Stimulated activated CD8-positive, alpha-beta memory T cell treated with anti-CD3 and anti-CD28 coated beads, Interleukin-2, amount 100 ng/mL, for 48 hours (primary cell): ENCODE data around the gene KIAA1755.
A peak's percentile ranks its signal among the peaks of the same experiment; 100 is the strongest.

Experiments used
- DNase-seq, 2 donors: peaks; one replicate each; pipeline ENCODE4 v3.0.0-alpha.2; 2020; ENCODE audit warnings: low read depth in 2 of 2

The KIAA1755 gene, protein sequence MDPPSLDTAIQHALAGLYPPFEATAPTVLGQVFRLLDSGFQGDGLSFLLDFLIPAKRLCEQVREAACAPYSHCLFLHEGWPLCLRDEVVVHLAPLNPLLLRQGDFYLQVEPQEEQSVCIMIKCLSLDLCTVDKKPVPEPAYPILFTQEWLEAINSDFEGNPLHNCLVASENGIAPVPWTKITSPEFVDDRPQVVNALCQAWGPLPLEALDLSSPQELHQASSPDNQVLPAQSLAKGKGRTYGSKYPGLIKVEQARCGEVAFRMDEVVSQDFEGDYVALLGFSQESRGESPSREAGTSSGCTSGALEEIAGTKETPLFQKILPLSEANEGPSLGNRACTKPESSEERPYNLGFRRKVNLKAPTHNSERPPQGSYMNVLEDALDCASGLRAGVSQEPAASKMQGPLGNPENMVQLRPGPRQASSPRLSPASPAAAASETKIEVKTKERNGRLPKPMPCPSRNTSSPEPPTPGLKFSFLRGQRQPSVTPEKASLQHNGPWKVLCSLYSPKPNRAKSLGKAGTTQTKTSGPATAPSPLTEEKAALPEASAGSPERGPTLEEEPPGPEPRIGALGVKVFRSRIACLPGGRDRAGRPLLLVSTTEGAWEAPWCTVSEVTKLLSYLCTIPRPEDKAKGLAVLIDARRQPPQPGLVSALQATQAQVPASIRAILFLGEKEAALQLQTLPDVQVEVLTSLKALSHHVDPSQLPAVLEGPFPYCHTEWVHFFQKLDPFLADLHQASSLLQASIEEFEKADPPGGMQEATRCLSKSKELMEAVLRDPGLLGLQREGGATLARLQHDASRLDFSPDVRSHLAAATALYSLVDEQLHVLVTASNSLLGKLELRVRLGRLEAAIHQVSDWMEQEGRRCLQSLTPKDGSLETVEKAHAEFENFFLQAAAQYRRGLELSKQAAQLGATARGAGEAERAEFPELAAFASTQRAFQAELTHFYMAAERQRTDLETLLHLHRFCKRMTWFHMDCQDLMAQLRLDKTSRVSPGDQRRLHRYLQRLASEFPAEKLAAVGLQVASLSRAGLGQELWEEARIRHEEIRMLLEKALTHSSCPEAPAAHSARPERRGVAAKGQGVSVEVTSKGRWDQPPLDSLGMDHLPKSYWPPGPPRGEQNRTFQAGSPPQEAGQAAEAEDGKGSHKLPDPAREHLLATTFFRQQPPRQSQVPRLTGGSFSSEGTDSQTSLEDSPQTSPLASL

DNA sequence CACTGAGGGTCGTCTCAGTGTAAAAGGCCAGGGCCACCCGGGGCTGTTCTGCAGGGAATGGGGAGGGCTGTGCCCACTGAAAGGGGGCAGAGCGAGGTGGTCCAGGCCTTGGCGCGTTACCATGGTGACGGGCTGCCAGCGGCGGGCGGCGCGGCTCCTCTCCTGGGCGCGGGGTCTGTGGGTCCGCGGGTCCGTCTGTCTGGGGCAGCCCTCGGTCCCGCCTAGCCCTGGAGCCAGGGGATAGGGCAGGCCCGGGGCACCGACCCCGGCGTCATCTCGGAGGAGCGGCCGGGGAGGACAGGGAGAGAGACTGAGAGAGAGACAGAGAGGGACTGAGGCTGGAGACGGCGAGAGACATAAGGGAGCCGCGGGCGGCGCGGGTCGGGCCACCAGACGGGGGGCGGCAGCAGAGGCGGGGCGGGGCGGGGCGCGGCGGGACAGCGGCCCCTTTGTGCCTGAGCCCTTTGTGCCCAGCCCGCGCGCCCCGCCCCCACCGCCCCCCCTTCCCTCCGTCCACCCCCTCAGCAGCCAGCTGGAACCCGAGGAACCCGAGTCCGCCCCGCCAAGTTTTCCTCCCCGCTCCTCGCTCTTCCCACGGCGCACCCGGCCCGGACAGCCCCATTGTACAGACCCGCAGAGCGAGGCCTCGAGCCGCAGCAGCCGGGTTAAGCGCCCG lies at the start of gene KIAA1755:
KIAA1755 (minus strand) TSS at position 358 of the 676 bp plus-strand sequence; CDS start at position 123, 235 bp downstream.
- no peak for DNase-seq

DNA sequence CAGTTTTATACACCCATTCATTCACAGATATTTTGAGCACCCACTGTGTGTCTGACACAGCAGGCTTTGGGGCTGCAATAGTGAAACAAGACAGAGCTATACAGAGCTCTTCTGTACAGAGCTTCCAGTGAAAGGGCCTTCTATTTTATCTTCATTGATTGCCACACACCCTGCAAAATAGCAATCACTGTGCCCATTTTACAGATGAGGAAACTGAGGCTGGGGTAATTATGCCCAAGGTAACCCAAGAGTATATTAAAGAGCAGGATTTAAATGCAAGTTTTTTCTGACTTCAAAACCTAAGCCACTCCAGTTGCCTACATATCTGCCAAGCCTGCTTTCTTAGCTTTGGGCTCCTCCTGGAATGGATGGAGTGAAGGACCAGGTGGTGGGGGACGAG lies 47.9 kb upstream of the KIAA1755 start:
- no peak for DNase-seq

DNA sequence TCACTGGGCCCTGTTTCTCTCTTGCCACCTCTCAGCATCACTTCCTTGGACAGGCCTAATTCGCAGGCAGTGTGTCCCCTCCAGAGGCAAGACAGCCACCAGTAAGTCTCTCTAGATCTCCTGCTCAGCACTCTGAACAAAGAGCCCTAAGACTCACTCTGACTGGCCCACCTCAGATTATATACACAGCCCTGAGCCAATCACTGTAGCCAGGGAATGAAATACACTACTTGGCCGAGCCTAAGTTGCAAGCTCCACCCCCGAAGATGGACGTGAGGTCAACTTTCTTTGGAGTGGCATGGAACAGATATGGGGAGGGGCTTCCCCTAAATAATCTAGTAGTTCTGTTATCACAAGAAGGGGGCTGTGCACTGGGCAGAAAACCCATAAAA lies 47.5 kb upstream of the KIAA1755 start:
- DNase-seq: no peak

DNA sequence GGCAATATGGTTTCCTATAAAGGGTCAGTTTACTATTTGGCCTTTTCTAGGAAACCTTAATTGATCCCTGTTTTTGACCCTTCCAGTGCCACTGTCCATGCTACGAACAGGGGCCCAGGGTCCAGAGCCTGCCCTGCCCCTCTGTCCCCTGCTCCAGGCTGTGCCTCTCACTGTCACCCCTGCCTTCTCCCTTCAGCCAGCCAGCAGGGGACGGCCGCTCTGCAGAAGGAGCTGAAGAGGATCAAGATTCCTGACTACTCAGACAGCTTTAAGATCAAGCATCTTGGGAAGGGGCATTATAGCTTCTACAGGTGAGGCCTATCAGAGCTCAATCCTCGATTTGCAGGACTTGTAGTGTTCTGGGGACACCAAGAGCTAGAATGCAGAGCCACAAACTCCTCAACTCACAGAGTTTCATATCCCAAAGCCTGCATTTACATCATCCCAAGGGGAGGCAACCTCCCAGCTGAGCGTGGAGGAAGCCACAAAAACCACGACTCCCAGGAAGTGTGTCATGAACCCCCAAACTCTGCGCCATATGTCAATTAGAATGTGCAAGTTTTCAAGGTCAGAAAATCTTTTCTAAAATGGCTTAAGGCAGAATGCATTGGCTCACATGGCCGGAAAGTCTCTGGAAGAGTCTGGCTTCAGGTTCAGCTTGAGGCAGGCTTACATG lies 47.0 kb upstream of the KIAA1755 start:
- DNase-seq: no peak

DNA sequence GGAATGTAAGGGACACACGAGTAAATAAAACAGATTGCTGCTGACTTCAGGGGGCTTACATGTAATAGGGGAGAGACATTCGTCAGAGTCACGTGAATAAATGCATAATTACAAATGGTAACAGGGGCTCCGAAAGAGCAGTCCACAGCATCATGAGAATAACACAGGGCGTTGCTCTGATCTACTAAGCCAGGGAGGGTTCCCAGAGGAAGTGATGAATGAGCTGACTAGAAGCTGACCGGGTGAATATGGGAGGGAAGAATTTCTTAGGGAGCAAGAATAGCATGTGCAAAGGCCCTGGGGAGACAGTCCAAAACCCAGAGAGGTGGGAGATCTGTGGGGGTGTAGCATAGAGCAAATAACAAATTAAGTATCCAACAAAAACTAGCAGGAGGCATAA lies 45.8 kb upstream of the KIAA1755 start:
- no peak for DNase-seq

DNA sequence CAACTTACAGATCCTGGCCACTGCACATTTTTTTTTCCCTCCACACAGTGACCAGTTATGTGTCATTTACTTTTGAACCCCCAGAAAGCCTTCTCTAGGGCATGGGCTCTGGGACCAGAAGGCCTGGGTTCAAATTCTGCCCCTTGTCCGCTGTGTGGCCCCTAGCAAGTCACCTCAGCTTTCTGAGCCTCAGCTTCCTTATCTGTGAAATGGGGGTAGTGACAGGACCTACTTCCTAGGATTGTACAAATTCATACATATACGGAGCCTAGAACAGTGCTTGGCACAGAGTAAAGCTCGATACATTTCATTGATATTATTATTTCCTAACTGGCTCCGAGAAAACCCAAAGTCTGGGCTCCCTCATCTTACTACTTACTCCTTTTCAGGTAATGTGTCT lies 45.0 kb upstream of the KIAA1755 start:
- DNase-seq: no peak

DNA sequence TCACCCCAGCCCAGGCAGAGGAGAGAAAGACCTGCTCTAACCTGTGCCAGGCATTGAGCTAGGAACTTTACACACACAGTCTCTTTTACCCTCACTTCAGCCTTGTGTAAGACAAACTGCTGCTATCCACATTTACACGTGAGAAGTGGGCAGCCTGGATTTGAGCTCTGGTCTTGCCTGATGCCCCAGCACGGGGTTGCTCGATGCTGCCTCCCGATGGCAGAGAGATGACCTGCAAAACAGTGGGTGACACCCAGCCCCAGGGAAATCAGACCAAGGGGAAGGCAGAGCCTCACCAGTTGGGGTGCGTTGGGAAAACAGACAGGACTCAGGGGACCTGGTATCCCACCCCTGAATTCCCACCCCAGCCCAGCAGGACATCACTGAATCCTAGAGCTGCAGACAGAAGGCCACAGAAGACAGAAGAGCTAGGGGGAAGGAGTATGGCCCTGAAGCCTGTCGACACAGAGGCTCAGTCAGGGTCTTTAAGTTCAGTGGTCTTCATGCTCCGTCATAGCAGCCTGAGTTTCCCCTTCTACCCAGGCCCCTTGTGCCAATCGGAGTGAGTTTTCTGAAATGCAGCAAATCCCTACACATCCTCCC lies 44.4 kb upstream of the KIAA1755 start:
- DNase-seq: peak in 1 of 2 donors; percentile 11

DNA sequence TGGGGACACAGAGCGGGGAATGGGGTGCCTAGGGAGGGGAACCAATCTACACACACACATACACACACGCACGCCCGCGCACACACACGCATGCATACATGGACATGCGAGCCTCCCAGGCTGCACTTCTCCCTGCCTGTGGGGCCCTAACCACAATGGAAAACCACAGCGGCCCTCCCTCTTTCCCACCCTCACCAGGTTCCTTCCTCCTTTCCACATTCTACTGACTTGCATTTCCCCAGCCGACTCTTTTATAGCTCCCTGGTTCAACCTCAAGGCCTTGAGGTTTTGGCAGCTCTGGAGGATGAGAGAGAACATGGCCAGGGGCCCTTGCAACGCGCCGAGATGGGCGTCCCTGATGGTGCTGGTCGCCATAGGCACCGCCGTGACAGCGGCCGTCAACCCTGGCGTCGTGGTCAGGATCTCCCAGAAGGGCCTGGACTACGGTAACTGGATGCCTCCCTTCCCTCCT lies 43.4 kb upstream of the KIAA1755 start, which contains the start of gene BPI:
BPI (plus strand) TSS at position 249 of the 472 bp plus-strand sequence; CDS start at position 317, 68 bp downstream.
- no peak for DNase-seq

DNA sequence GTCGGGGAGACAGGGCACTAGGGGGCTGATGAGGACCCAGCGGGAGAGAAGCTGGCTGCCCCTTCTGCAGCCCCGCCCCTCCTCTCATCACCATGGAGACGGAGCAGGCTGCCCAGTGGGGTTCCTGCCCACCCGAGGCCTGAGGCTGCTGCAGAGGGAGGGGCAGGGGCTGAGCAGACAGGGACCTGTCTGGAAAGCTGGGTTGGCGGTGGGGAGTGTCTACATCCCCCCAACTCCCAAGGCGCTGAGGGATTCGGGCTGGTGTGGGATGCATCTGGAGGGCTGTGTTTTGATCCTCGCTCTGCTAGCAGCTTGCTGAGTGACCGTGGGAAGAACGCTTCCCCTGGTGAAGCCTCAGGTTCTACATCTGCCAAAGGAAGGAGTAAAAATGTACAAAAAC lies 42.3 kb upstream of the KIAA1755 start:
- no peak for DNase-seq

DNA sequence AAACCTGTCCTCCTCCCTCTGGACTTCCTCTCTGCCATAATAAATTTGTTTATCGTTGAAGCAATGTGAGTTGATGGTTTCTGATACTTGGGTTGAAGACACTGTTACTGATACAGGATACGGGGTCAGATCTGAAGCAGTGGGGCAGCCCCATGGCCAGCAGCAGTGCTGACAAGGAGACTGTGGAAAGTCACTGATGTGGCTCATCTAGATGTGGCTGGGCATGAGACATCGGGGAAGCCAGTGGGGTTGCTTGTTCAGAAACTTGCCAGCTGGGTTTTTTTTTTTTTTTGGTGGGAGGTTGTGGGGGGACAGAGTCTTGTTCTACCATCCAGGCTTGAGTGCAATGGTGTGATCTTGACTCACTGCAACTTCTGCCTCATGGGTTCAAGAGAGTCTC lies 40.8 kb upstream of the KIAA1755 start:
- DNase-seq: no peak

DNA sequence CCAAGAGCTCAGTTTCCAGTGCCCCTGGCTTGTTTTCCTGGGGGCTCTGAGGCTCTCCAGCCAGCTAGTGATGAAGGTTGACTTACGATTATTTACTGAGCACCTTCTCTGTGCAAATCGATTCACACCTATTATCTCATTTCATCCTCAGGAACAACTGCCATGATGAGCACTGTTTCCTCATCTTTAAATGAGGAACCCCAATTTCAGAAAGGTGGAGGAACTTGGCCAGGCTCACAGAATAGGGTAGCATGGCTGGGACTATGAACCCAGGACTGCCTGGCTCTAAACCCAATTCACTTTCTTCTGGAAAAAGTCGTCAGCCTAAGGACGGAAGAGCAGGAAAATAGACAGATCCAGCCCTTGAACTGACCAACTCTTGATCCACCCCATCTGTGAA lies 39.9 kb upstream of the KIAA1755 start:
- no peak for DNase-seq

DNA sequence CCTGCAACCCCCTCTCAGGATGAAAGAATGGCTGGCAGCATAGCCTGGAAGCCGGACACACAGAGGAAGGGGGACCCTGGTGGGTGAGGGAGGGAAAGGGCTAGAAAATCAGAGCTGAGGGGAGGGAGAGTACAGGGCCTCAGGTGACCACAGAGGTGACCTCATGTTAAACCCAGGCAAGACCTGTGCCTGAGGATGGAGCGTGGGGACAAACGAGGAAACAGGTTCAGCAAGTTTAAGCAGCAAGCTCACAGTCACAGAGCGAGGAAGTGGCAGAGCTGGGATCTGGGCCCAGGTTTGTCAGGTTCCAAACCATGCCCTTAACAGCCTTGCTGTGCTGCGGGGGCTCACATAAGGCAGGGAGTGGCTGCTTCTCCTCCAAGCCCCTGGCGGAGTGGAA lies 39.4 kb upstream of the KIAA1755 start:
- no peak for DNase-seq

DNA sequence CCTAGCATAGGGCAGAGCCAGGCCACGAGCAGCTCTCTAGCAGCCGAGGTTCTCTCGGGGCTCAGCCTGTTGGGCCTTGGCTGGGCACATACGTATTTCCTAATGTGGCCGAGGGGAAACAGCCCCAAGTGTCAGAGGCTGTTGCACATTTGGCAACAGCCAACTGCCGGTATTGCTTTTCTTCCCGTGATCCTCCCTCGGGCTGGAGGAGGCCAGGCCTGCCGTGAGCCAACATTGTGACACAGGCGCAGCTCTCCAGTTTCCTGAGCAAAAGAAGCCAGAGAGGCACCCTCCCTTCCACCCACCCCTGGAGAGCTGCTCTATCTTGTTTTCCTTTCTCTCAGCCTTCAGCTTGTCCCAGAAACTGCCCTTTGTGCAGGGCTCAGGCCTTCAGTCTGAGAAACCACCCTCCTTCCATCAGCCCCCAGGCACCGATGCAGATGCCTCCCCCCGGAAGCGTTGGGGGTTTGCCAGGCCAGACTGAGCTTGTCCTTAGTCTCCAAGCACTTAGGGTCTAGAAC lies 38.3 kb upstream of the KIAA1755 start:
- no peak for DNase-seq

DNA sequence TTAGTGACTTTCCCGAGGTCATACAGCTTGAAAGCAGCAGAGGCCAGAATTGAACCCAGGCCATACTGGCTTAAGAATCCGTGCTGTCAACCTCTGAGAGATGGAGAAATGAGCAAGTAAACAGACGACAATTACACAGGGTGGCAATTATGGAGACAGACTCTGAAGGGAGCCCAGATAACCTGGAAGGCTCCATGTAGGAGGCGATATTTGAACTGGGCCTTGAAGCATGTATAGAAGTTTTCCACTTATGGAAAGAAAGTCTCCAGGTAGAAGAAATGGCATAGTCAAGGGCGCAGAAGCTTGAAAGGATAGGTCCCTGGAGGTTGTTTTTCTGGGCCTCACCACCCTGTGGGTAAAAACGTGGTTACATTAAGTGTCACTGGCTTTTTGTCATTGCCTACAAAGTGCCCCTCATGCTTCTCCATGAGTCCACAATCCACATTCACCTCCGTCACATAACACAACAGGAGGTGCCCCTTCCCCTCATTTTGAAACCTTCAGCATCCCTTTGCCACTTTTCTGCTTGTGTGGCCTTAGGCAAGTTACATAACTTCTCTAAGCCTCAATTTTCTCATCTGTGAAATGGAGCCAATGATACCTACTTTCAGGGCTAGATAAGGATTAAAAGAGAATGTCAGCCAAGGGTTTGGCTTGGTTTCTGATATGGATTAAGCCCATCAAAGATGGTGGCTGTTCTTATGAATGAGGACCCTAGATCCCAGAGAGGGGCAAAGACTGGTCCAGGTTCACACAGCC lies 37.6 kb upstream of the KIAA1755 start:
- DNase-seq: no peak

DNA sequence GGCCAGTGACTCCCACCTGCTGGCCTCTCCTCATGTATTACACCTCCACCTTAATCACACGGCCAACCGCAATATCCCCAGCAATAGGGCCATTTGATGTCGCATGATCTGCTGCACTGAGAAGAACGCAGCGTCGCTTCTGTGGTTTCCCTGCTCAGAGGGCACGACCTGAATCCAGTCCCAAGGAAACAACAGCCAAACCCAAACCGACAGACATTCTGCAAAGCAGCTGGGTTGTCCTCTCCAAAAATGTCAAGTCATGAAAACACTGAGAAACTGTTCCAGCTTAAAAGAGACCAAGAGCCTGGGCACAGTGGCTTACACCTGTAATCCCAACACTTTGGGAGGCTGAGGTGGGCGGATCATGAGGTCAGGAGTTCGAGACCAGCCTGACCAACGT lies 35.9 kb upstream of the KIAA1755 start:
- no peak for DNase-seq

DNA sequence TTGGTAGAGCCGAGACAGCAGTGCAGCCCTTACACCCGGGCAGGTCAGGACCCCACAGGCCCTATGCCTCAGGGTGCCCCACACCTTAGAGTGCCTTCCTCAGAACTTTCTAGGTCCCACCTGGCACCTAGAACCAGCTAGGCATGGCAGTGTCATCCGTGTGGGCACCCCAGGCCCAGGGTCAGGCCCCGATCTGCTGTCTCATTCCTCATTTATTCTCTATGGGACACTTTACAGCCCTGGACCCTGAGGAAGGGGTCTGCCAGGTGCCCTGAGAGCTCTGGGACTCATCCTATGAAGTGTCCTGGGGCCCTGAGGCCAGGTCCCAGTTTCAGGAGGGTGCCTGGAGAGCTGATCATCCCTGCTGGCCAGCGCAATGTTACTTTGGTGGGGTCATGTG lies 35.3 kb upstream of the KIAA1755 start:
- DNase-seq: no peak

DNA sequence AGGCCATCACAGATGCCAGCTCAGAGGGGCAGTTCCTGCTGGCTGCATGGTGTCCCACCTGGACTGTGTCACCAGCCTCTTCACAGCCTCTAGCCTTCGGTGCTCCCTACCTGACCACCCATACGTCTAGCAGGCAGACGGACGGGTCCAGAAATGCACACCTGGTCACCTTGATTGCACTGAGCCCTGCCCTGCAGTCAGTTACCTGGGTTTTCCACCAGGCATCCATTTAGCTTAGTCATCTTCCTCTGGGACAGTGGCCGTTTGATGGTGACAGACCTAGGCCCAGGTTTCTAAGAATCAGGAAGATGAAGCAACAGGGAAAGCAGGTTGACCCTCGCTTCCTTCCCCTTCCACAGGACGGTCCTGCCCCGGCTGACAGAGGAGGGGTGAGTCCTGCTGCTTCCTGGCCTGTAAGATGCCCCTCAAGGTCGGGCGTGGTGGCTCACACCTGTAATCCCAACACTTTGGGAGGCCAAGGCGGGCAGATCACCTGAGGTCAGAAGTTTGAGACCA lies 33.6 kb upstream of the KIAA1755 start:
- no peak for DNase-seq

DNA sequence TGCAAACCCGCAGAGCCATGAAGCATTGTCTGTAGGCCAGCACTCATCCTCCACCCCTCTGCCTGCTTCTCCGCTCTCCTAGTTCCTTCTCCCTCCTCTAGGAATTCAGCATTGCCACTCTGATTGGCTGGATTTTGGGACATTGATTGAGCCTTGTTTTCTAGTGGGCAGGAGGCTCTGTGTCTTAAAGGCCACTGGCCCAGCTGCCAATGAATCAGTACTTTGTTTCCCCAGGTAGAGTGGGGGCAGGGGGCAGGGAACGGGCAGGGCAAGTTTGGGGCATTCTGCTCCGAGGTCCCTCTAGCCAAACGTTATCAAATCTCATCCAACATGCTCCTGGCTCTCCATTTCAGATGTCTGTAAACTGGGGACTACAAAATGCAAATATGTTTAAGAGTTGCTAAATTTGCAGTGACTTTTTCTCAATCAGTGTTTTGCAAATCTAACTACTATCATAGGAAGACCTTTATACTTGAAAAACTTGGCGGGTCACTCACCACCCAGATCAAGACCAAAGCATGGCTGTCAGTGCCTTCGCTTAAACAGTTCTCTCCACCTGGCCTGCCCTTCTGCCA lies 33.0 kb upstream of the KIAA1755 start:
- no peak for DNase-seq

DNA sequence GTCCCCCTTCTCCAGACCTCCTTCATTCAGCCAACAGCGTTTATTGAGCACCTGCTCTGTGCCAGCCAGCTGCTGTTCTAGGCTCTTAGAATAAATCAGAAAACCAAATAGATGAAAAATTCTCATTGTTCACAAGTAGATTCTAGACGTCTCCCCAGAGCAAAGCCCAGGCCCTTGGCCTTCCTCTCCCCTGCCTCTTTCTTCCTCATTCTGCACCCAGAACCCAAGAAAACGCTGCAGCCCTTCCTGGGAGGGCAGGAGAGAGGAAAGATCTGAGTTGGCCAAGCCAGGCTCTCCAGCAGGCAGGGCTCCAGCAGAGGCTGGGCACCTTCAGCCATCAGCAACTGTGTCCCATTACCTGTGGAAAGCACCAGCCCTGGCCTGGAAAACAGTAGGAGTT lies 31.4 kb upstream of the KIAA1755 start:
- no peak for DNase-seq
